ENCODE data around the gene LIPE.

- TF ChIP-seq CTCF (IDR thresholded peaks at IDR 0.05) (no peak), POLR2AphosphoS5 (IDR thresholded peaks at IDR 0.05) (no peak)
Observed at GRCh38 chr19:42431486-42431885, 4.3 kb upstream of the LIPE start.
